ENCODE results near the gene ME2. TPM values are rescaled to one million over a fixed set of nuclear protein-coding genes. Genes with fewer than 3 reads are reported as not detected.

The ME2 gene
- total RNA-seq, 2 donors from 2014 or later = 24.1 to 29.3 TPM

DNA sequence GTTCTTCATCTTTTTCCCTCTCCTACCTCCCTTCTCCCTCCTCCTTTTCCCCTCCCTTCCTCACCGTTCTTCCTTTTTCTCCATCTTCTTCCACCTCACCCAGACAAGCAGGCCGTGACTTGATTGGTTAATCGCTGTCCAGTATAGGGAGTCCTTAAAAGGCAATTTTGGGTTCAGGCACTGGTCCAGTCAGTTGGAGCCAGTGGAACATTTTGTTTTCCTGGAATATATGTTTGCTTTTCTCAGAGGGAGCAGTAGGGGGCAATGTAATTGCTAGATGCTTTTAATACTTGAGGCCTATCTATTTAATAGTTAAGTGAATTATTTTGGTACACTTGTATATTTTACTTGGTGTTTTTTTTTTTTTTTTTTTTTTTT lies 103.9 kb downstream of the ME2 start:
- WGBS, 2 donors = 93 to 97% methylated on average over 3 of the region's 3 CpGs
- DNase-seq (no peak), ATAC-seq (no peak)
- Histone ChIP-seq H3K36me3 (replicated peaks in 1 of 2; ENCODE audit: insufficient read depth in 1 of 2, low read depth in 2 of 2) (peaks cover 2 to 5% of the 10 kb centered on the region in 2 donors), H3K4me3 (no peak overlapping the region), H3K27ac (no peak overlapping the region), H3K9me3 (no peaks in the 10 kb centered on the region), H3K4me1 (peaks cover 22% of the 10 kb centered on the region), H3K27me3 (no peaks in the 10 kb centered on the region)
- TF ChIP-seq POLR2A (IDR thresholded peaks at IDR 0.05) = no peak
- TF ChIP-seq, protein P1, sequence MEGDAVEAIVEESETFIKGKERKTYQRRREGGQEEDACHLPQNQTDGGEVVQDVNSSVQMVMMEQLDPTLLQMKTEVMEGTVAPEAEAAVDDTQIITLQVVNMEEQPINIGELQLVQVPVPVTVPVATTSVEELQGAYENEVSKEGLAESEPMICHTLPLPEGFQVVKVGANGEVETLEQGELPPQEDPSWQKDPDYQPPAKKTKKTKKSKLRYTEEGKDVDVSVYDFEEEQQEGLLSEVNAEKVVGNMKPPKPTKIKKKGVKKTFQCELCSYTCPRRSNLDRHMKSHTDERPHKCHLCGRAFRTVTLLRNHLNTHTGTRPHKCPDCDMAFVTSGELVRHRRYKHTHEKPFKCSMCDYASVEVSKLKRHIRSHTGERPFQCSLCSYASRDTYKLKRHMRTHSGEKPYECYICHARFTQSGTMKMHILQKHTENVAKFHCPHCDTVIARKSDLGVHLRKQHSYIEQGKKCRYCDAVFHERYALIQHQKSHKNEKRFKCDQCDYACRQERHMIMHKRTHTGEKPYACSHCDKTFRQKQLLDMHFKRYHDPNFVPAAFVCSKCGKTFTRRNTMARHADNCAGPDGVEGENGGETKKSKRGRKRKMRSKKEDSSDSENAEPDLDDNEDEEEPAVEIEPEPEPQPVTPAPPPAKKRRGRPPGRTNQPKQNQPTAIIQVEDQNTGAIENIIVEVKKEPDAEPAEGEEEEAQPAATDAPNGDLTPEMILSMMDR (IDR thresholded peaks at IDR 0.05) = peak in 1 of 7 experiments; percentile 7
- intact Hi-C loops (cut with DNase I) = no loop called here

DNA sequence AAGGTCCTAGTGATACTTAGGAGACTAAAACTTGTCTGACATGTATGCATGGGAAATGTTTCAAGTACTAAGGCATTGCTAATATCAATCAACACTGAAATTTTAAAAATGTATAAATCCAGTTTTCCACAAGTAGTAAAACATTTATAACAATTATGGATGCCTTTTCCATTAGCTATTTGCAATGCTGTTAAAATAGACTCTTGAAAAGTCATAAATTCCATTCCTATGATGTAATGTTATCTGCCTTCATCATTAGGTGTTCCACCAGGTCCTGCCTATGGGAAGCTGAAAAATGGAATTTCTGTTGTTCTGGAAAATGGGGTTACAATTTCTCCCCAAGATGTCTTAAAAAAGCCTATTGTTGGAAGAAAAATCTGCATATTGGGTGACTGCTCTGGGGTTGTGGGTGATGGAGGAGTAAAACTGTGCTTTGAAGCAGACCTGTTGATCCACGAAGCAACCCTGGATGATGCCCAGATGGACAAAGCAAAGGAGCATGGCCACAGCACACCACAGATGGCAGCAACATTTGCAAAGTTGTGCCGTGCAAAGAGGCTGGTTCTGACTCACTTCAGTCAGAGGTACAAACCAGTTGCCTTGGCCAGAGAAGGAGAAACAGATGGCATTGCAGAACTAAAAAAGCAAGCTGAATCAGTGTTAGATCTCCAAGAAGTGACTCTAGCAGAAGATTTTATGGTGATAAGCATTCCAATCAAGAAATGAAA lies 107.6 kb downstream of the ME2 start:
- Histone ChIP-seq H3K4me3 (no peak overlapping the region), H3K27ac (peak overlapping the region in 1 of 4 donors; percentile 37), H3K4me1 (peaks cover 22% of the 10 kb centered on the region), H3K27me3 (no peaks in the 10 kb centered on the region), H3K36me3 (replicated peaks in 1 of 2; ENCODE audit: insufficient read depth in 1 of 2, low read depth in 2 of 2) (peaks cover 0 to 2% of the 10 kb centered on the region in 2 donors), H3K9me3 (no peaks in the 10 kb centered on the region)
- TF ChIP-seq, protein P1 (IDR thresholded peaks at IDR 0.05) = no peak
- no peak for TF ChIP-seq POLR2A (IDR thresholded peaks at IDR 0.05)
- intact Hi-C loops (cut with DNase I) = no loop called here
- WGBS, 2 donors = 82 to 83% methylated on average over 2 of the region's 2 CpGs
- DNase-seq (no peak), ATAC-seq (peak; percentile 55)

DNA sequence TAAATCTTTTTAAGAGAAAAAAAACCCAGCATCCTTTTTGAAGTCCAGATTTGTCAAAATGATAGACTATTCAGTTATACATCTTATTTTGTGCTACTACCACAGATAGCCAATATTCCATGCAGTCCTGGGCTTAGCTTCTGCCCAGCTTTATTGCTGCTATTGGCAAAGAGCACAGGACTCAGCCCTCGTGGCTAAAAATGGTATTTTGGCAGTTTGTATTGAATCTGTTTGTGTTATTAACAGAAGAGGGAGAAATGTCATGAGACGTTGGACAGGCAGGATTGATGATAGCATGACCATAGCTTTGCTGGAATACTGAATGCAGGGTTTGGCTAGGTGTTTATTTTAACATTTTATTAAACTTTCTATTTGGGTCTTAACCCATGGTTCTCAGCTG lies 108.3 kb downstream of the ME2 start:
- Histone ChIP-seq H3K4me3 (no peak overlapping the region), H3K9me3 (no peaks in the 10 kb centered on the region), H3K36me3 (replicated peaks in 1 of 2; ENCODE audit: insufficient read depth in 1 of 2, low read depth in 2 of 2) (peaks cover 0 to 2% of the 10 kb centered on the region in 2 donors), H3K4me1 (peaks cover 17% of the 10 kb centered on the region), H3K27me3 (no peaks in the 10 kb centered on the region), H3K27ac (no peak overlapping the region)
- TF ChIP-seq, protein P1 (IDR thresholded peaks at IDR 0.05) = no peak
- TF ChIP-seq POLR2A (IDR thresholded peaks at IDR 0.05) = no peak
- ATAC-seq = no peak
- WGBS, 2 donors = 50 to 54% methylated on average over 2 of the region's 2 CpGs
- no peak for DNase-seq
- intact Hi-C loops (cut with DNase I) = no loop called here

DNA sequence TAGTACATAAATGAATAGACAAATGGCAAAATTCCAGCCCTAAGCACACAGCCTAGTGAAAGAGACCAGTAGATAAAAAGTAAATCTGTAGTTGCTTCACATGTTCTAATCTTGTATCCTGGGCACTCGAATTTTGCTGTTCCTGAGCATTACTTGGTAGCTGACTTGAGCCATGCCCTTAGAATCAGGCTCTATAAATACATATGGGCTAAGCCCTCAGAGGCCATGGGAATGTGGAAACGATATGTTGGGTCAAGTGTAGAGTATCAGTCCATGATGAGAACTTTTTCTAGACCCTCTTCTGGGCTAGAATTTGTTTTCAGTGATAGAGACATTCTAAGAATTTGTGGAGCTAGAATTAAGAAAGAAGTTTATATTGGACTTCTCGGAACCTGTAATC lies 110.8 kb downstream of the ME2 start:
- Histone ChIP-seq H3K9me3 (no peaks in the 10 kb centered on the region), H3K36me3 (replicated peaks in 1 of 2; ENCODE audit: insufficient read depth in 1 of 2, low read depth in 2 of 2) (peaks cover 0 to 2% of the 10 kb centered on the region in 2 donors), H3K4me1 (peaks cover 11% of the 10 kb centered on the region), H3K4me3 (no peak overlapping the region), H3K27me3 (no peaks in the 10 kb centered on the region), H3K27ac (no peak overlapping the region)
- no peak for DNase-seq
- ATAC-seq = no peak
- intact Hi-C loops (cut with DNase I) = no loop called here
- WGBS, 2 donors = 89 to 92% methylated on average over 3 of the region's 3 CpGs
- TF ChIP-seq, protein P1 (IDR thresholded peaks at IDR 0.05) = no peak
- TF ChIP-seq POLR2A (IDR thresholded peaks at IDR 0.05) = no peak

DNA sequence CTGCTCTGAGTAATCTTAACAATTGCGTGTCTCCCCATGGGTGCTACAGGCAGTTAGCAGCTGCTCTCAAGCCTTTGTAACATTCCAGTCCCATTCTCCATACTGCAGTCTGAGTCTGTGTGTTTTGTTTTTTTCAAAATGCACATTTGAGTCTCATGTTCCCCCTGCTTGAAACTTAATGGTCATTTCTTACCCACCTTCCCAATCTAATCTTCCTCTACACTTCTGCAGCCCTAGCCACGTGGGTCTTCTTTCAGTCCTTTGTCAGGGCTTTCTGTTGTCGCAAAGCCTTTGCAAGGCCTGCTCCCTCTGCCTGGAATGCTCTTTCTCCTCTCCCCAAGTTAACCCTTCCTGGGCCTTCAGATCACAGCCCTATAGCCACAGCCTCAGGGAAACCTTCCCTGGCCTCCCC lies 113.4 kb downstream of the ME2 start:
- ATAC-seq (no peak), DNase-seq (no peak)
- Histone ChIP-seq H3K27me3 (no peaks in the 10 kb centered on the region), H3K4me3 (no peak overlapping the region), H3K27ac (no peak overlapping the region), H3K4me1 (no peaks in the 10 kb centered on the region), H3K9me3 (no peaks in the 10 kb centered on the region), H3K36me3 (replicated peaks in 1 of 2; ENCODE audit: insufficient read depth in 1 of 2, low read depth in 2 of 2) (no peaks in the 10 kb centered on the region)
- 78 to 90% methylated on average over 3 of the region's 3 CpGs for WGBS, 2 donors
- TF ChIP-seq, protein P1 (IDR thresholded peaks at IDR 0.05) = no peak
- TF ChIP-seq POLR2A (IDR thresholded peaks at IDR 0.05) = no peak
- intact Hi-C loops (cut with DNase I) = no loop called here

All from body of pancreas (tissue), 4 donors.